OCI-LY7 (cell line): Measurements from ENCODE around the gene NR2E1. TPM values are rescaled to one million over a fixed set of nuclear protein-coding genes. Genes with fewer than 3 reads are reported as not detected.

Experiments used
- BruUV-seq: library from RNA; stranded (reverse); fragments of 400-500 nt; replicated peaks from 2 replicates; lab custom pipeline; 2021; lab: Mats Ljungman, UMichigan
- CTCF ChIA-PET: fragments of 300-600 bp; sonication (Branson Sonifier 250); formaldehyde crosslinking; loops from one replicate; lab custom pipeline; 2022; ENCODE audit warnings: antibody characterized with exemption; ENCODE audit not compliant: unreplicated experiment; lab: Charles Lee
- POLR2A ChIA-PET: fragments of 300-600 bp; sonication (Branson Sonifier 250); formaldehyde crosslinking; loops from one replicate; lab custom pipeline; 2022; ENCODE audit warnings: antibody characterized with exemption; lab: Charles Lee
- DNase-seq: peaks from one replicate; pipeline ENCODE4 v3.0.0-alpha.2; 2015; ENCODE audit warnings: low spot score
- H2AFZ ChIP-seq: fragments of 200-600 bp; sonication (generic), shearing (Covaris generic); 2 replicates; pipeline ENCODE4 v1.6.1; 2014; ENCODE audit warnings: mild to moderate bottlenecking, antibody characterized with exemption, low read length, moderate library complexity
- H3K27ac ChIP-seq: fragments of 200-600 bp; sonication (generic); 2 replicates; pipeline ENCODE4 v1.5.1; 2014; ENCODE audit warnings: mixed run types, low read depth, mild to moderate bottlenecking, moderate library complexity, low read length, inconsistent platforms; ENCODE audit not compliant: poor library complexity, severe bottlenecking
- H3K36me3 ChIP-seq: fragments of 200-600 bp; sonication (generic); 2 replicates; pipeline ENCODE4 v1.6.1; 2014; ENCODE audit warnings: mild to moderate bottlenecking, antibody characterized with exemption, low read length, moderate library complexity, mixed read lengths; ENCODE audit not compliant: insufficient read depth
- H3K4me1 ChIP-seq: fragments of 200-600 bp; sonication (generic); 2 replicates; pipeline ENCODE4 v1.5.1; 2014; ENCODE audit warnings: mild to moderate bottlenecking, low read length; ENCODE audit not compliant: insufficient read depth, poor library complexity, severe bottlenecking
- H3K4me2 ChIP-seq: fragments of 200-600 bp; sonication (generic); 2 replicates; pipeline ENCODE4 v1.6.1; 2014; ENCODE audit warnings: mild to moderate bottlenecking, low read length
- H3K4me3 ChIP-seq: fragments of 200-600 bp; sonication (generic); 2 replicates; pipeline ENCODE4 v1.5.1; 2014; ENCODE audit warnings: mild to moderate bottlenecking, low read depth, low read length; ENCODE audit not compliant: poor library complexity, severe bottlenecking
- H3K79me2 ChIP-seq: fragments of 200-600 bp; sonication (generic); 2 replicates; pipeline ENCODE4 v1.6.1; 2016; ENCODE audit warnings: low read depth, mild to moderate bottlenecking, low read length, moderate library complexity, mixed read lengths; ENCODE audit not compliant: insufficient read depth
- H3K9me2 ChIP-seq: fragments of 200-600 bp; sonication (generic); 2 replicates; pipeline ENCODE4 v1.6.1; 2016; ENCODE audit warnings: mild to moderate bottlenecking, low read length, mixed read lengths; ENCODE audit not compliant: insufficient read depth
- H3K9me3 ChIP-seq: fragments of 200-600 bp; sonication (generic); 2 replicates; pipeline ENCODE4 v1.6.1; 2014; ENCODE audit warnings: mild to moderate bottlenecking, mixed run types, low read length, mixed read lengths
- H4K20me1 ChIP-seq: fragments of 200-600 bp; sonication (generic); 2 replicates; pipeline ENCODE4 v1.6.1; 2014; ENCODE audit warnings: mild to moderate bottlenecking, antibody characterized with exemption, low read length, moderate library complexity, mixed read lengths; ENCODE audit not compliant: insufficient read depth
- CTCF ChIP-seq: fragments of 200-600 bp; sonication (generic); conservative IDR thresholded peaks from 2 replicates; pipeline ENCODE4 v1.5.1; 2014; ENCODE audit warnings: mild to moderate bottlenecking, antibody characterized with exemption, low read length, moderate library complexity, mixed read lengths
- EZH2phosphoT487 ChIP-seq: fragments of 200-600 bp; sonication (generic); IDR thresholded peaks from 2 replicates; pipeline ENCODE4 v1.6.1; 2018; ENCODE audit warnings: low read depth, borderline replicate concordance, mild to moderate bottlenecking, mixed run types, antibody characterized with exemption, low read length, moderate library complexity, mixed read lengths
- intact Hi-C: fragments of 100-400 bp; cut with micrococcal nuclease; formaldehyde crosslinking; loops from one replicate; pipeline ENCODE4 v1.10.0; 2022; ENCODE audit not compliant: unreplicated experiment
- total RNA-seq, 2 experiments: library from RNA; depleted of rRNA in 1 of 2; stranded (reverse); fragments of >200 nt in 1 of 2; shearing (Covaris generic) in 1 of 2; gene quantifications; 2 replicates each; pipeline ENCODE4 v1.2.3, GENCODE V29; 2014 to 2022

The NR2E1 gene
- total RNA-seq, 2 experiments from 2014 or later, result not detected

GRCh38 chr6:108187519-108187918 lies 21.7 kb downstream of the NR2E1 start:
- BruUV-seq, result no TSS peak
- no peak overlapping the region for H3K27ac ChIP-seq
- H2AFZ ChIP-seq, result no peak overlapping the region
- intact Hi-C loops, result no loop called here
- no peak overlapping the region for H3K4me3 ChIP-seq
- H4K20me1 ChIP-seq, result no peaks in the 10 kb centered on the region
- ChIA-PET CTCF (no interaction called here), POLR2A (interaction anchor here (1.0 kb wide), 1 partner anchor 30 kb away, joined by 3 read pairs; no protein-coding TSS in a partner anchor)
- H3K4me1 ChIP-seq, result no peaks in the 10 kb centered on the region
- no peak for TF ChIP-seq EZH2phosphoT487
- no peak for TF ChIP-seq CTCF
- H3K36me3 ChIP-seq, result no peaks in the 10 kb centered on the region
- no peak for DNase-seq
- no peaks in the 10 kb centered on the region for H3K9me3 ChIP-seq
- H3K79me2 ChIP-seq, result no peaks in the 10 kb centered on the region
- H3K9me2 ChIP-seq, result no peaks in the 10 kb centered on the region
- H3K4me2 ChIP-seq, result no peak overlapping the region

- Histone ChIP-seq H3K9me2 (no peaks in the 10 kb centered on the region), H2AFZ (no peak overlapping the region)
These were observed 27.3 kb downstream of the NR2E1 start for GRCh38 chr6:108193131-108193530.

More at GRCh38 chr6:108193131-108193530, 27.3 kb downstream of the NR2E1 start:
- BruUV-seq, result no TSS peak
- Histone ChIP-seq H3K79me2 (no peaks in the 10 kb centered on the region), H4K20me1 (no peaks in the 10 kb centered on the region), H3K4me3 (no peak overlapping the region), H3K9me3 (no peaks in the 10 kb centered on the region), H3K4me2 (no peak overlapping the region), H3K27ac (no peak overlapping the region), H3K36me3 (no peaks in the 10 kb centered on the region), H3K4me1 (no peaks in the 10 kb centered on the region)
- DNase-seq, result no peak
- intact Hi-C loops, result no loop called here
- ChIA-PET POLR2A (interaction anchor here (0.6 to 0.9 kb wide), 3 partner anchors 10 to 327 kb away, joined by 3 to 5 read pairs (median 4); no protein-coding TSS in a partner anchor), CTCF (no interaction called here)
- TF ChIP-seq EZH2phosphoT487, result no peak
- no peak for TF ChIP-seq CTCF
